Epithelial cell of prostate (primary cell): ENCODE results near the gene NCEH1.
"Not testable (repeated sequence)": the region's sequence is repeated elsewhere in the genome, so short reads cannot be mapped to it uniquely, and the experiment has no call there.

Experiments used
- DNase-seq: peaks from one replicate; pipeline ENCODE4 v3.0.0-alpha.2; 2011; ENCODE audit warnings: low read depth, low spot score
- H3K27ac ChIP-seq: fragments of 450-650 bp; 2 replicates; pipeline ENCODE4 v1.5.1; 2017; ENCODE audit warnings: mild to moderate bottlenecking

Gene NCEH1

DNA sequence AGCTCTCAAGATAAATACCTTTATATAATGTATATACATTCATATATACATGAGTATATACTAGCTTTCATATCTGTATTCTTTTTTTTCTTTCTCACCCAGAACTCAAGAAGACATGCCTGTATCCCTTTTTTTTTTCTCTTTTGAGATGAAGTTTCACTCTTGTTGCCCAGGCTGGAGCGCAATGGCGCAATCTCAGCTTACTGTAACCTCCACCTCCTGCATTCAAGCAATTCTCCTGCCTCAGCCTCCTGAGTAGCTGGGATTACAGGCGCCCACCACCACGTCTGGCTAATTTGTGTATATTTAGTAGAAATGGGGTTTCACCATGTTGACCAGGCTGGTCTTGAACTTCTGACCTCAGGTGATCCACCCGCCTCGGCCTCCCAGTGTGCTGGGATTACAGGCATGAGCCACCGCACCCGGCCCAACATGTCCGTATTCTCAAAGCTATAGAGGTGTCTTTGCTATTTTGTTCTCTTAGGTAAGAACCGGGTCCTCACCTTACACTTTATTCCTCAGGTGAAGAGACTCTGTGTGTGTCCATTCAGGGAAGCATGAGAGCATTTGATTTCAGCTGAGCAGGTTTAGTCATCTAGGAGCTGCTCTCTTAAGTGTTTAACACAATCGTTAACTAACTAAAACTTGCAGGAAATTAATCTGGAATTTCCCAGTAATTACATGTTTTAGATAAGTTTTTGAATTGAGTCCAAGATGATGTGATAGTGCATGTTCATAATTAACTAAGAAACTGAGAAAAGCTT, 115.8 kb downstream of the NCEH1 start:
- H3K27ac ChIP-seq, result peak overlapping the region; percentile 61
- DNase-seq, result not testable (repeated sequence)

DNA sequence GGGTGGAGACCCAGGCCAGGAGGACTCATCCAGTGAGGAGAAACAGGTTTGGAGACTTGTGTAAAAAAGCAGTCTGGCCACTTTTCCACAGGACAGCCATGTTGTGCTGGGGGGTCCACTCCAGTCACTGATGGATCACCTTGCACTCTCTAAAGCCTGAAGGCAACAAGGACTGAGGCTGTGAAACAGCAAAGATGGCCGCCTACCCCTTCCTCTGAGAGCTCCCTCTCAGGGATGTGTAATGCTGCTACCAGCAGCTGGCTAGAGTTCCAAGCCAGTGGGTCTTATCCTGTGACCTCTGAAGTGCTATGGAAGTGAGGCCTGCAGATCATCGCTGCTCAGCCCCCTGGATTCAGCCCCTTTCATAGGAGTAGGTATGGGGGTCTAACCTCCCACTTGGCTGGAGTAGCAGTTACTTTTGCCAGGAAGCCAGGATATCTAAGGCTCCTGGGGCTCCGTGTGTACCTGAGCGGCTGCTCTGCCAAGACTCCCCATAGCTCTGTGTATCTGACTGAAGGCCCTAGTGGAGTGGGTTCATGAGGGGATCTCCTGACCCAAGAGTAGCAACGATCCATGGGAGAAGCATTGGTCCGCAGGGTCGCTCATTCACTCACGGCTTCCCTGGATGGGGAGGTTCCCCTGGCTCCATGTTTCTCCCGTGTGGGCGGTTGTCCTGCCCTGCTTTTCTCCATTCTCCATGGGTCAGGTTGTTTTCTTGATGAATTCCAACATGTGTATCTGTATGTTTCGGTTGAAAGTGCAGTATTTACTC, 117.8 kb downstream of the NCEH1 start:
- H3K27ac ChIP-seq, result no peak overlapping the region
- DNase-seq, result no peak

DNA sequence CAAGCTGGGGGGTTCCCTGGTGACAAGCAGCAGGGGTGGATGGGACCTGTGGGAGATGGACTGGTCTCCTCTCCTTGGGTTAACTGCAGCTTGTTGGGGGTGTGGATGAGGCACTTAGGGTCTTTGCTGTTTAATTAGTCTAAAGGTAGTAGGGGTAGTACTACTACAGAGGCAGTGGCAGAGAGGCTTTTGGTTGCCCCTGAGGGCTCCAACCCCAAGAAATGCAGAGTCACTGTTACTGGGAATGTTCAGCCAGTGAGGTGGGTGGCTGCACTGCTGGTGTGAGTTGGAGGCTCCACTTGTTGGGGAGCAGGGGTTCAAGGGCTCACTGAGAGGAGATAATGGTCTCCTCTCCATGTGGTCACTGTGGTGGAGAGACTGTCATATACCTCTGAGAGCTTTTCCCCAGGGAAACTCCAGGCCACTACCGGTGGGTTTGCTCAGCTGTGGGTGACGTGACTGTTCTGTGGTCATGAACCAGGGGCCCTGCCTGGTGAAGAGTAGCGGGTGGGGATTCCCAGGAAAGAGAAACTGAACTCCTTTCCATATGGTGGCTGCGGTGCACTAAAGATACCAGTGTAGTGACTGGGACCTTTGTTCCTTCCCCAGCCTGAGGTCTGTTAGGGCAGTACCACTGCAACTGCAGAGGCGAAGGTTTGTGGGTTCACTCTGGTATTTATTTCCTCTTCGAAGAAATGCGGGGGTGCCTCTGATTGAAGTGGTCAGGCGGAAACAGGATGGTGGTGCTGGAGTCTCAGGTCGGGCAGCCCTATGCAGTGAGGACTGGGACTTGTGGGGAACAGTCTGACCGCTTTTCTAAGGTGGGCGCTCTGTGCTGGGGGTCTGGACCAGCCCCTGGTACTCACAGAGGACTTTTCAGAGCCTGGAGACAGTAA, 118.7 kb downstream of the NCEH1 start:
- no peak overlapping the region for H3K27ac ChIP-seq
- no peak for DNase-seq

DNA sequence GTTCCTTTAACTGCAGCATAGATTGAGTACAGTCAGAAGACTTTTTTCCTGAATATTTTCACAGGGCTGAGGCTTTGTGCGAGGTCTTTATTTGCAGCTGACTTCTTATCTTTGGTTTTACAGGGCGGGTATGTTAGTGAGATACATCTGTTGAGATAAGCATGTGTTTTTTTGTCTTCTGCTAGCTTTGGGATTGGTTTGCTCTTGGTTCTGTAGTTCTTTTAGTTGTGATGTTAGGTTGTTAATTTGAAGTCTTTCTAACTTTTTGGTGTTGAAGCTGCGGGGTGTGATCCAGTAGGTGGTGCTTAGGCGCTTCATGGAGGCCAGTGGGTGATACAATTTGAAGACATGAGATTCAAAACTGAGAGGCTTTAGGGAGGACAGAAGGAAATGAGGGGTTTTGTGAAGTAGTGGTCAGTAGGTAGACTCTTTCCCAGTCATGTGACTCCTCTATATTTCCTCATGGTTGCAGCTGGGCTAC, 119.7 kb downstream of the NCEH1 start:
- no peak overlapping the region for H3K27ac ChIP-seq
- no peak for DNase-seq

DNA sequence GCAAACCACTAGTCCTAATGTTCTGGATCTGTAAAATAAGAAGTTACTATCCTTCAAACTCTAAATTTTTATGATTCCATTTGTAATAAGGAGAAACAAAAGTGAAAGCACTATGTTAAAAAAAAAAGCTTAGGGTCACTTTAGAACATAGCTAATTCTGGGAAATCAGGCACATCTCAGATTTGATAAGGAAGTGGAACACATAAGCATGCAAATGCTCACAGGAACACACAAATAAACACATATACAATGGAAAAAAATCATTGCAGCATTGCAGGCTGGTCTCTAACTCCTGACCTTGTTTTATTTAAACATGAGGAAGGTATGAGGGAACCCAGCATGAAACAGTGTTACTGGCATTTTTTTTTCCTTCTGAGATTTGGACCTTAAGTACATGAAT, 124.4 kb downstream of the NCEH1 start:
- H3K27ac ChIP-seq, result no peak overlapping the region
- DNase-seq, result no peak

DNA sequence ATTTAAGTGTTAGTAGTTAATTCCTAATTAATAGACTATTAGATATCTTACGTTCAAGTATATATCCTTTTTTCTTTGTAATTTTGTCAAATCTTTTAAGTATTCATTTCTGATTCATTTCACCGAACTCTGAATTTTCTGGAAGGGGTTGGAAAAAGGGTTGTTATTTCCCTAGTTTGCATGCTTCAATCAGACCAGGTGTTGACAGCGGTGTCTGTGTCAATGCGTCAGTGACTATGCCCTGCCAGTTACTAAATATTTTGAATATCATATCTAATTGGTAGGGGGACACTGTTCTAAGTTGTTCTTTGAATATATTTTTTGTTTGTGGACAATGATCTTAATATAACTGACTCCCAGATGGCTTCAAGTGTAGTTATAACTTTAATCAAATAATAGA, 124.9 kb downstream of the NCEH1 start:
- H3K27ac ChIP-seq, result no peak overlapping the region
- no peak for DNase-seq

DNA sequence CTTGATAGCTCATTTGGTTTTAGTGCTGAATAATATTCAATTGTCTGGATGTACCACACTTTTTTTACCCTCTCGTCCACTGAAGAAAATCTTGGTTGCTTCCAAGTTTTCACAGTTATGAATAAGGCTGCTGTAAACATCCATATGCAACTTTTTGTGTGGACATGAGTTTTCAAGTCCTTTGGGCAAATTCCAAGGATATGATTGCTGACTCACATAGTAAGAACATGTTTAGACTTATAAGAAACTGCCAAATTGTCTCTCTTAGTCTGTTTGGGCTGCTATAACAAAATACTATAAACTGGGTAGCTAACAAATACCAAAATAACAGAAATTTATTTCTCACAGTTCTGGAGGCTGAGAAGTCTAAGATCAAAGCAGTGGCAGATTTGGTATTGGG, 128.2 kb downstream of the NCEH1 start:
- peak; percentile 74 for DNase-seq
- H3K27ac ChIP-seq, result peak overlapping the region; percentile 67

DNA sequence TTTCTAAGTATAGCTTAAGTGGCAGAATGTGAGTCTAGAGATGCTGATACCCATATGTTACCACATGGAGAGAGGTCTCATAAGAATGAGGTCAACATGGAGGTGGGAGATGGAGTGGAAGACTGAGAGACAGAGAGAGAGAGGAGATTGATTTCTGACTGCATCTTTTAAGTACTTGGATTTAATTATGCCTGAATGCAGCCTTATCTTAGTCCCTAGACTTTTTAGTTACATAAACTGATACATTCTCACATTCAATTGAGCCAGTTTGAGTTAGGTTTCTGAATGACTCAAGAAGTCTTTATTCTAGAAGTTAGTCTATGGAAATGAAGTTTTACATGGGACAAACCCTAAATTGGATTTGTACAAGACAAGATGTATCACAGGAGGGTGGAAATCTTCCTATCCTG, 129.1 kb downstream of the NCEH1 start:
- peak overlapping the region; percentile 67 for H3K27ac ChIP-seq
- DNase-seq, result no peak

DNA sequence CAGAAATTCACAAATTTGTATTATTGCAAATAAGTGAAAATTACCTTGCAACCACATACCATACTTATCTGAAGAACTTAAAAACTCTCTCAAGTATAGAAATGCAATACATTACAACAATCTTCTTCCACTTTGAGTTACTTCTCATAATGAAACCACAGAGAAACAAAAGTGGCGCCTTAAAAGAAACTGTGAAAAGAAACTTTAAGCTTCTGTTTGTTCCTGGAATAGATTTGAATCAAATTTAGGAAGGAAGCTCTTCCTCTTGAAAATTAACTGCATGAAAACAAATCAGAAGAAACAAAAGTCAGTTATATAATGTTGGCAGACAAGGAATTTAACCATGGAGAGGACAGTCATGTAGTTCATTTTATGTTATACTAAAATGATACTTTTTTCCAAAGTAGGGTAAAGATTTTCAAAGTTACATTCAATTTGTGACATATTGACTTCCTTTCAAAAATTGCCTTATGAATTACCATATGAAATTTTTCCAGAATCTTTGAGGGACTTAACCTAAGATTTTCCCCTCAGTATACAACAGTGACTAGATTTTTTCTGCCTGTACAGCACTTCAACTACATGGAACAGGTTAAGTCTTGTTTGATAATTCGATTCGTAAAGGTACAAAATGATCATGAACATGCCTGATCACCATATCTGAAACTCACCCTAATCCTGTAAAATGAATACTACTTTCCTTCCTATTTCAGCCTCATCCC, 130.0 kb downstream of the NCEH1 start:
- no peak for DNase-seq
- no peak overlapping the region for H3K27ac ChIP-seq
